IMR-90 (cell line): Measurements from ENCODE around the gene AP2A1. TPM values are rescaled to one million over a fixed set of nuclear protein-coding genes. Genes with fewer than 3 reads are reported as not detected.

Experiments
- ATAC-seq: fragments of 200-7000 bp; cut with Tn5 transposase; 2 replicates; pipeline ENCODE4 v1.9.1; 2020; ENCODE audit warnings: low read depth, mild to moderate bottlenecking, moderate library complexity
- BruUV-seq: library from RNA; stranded (reverse); fragments of 400-500 nt; replicated peaks from 2 replicates; lab custom pipeline; 2021; lab: Mats Ljungman, UMichigan
- CTCF ChIA-PET: fragments of 300-600 bp; formaldehyde crosslinking; extraction: SDS; loops from one replicate; lab custom pipeline; 2021; ENCODE audit warnings: antibody characterized with exemption; lab: Yijun Ruan, JAX
- POLR2A ChIA-PET: fragments of 300-600 bp; sonication (Branson Sonifier 250); formaldehyde crosslinking; loops from one replicate; lab custom pipeline; 2022; ENCODE audit warnings: antibody characterized with exemption; ENCODE audit not compliant: unreplicated experiment; lab: Charles Lee
- DNase-seq: peaks from one replicate; pipeline ENCODE4 v3.0.0; 2013
- H2AFZ ChIP-seq: replicated peaks from 2 replicates; pipeline ENCODE3; 2013; ENCODE audit warnings: low read length, mild to moderate bottlenecking; ENCODE audit not compliant: poor library complexity
- H2AK5ac ChIP-seq: 2 replicates; pipeline ENCODE4 v1.6.1; 2013; ENCODE audit warnings: low read depth, low read length, inconsistent platforms
- H2AK9ac ChIP-seq: replicated peaks from 2 replicates; pipeline ENCODE3; 2013; ENCODE audit warnings: mild to moderate bottlenecking, low read depth, low read length, moderate library complexity; ENCODE audit not compliant: poor library complexity
- H2BK120ac ChIP-seq: 2 replicates; pipeline ENCODE4 v1.6.1; 2013; ENCODE audit warnings: low read depth, low read length, inconsistent platforms
- H2BK15ac ChIP-seq: 3 replicates; pipeline ENCODE4 v1.6.1; 2013; ENCODE audit warnings: low read depth, low read length, inconsistent platforms
- H2BK20ac ChIP-seq: 2 replicates; pipeline ENCODE4 v1.6.1; 2013; ENCODE audit warnings: low read depth, mild to moderate bottlenecking, inconsistent platforms, low read length, moderate library complexity
- H2BK5ac ChIP-seq: 2 replicates; pipeline ENCODE4 v1.6.1; 2013; ENCODE audit warnings: mild to moderate bottlenecking, low read depth, low read length, inconsistent platforms; ENCODE audit not compliant: poor library complexity, severe bottlenecking
- H3K14ac ChIP-seq: replicated peaks from 2 replicates; pipeline ENCODE4 v1.6.1; 2013; ENCODE audit warnings: low read depth, low read length, inconsistent platforms
- H3K18ac ChIP-seq: 2 replicates; pipeline ENCODE4 v1.6.1; 2013; ENCODE audit warnings: low read depth, low read length, control low read depth
- H3K23ac ChIP-seq: 2 replicates; pipeline ENCODE4 v1.6.1; 2013; ENCODE audit warnings: low read depth, low read length, inconsistent platforms
- H3K27ac ChIP-seq: 2 replicates; pipeline ENCODE4 v1.5.1; 2013; ENCODE audit warnings: mild to moderate bottlenecking, control low read depth, low read length; ENCODE audit not compliant: insufficient read depth
- H3K27me3 ChIP-seq: 2 replicates; pipeline ENCODE4 v1.6.1; 2013; ENCODE audit warnings: low read length; ENCODE audit not compliant: control insufficient read depth, insufficient read depth
- H3K36me3 ChIP-seq: 2 replicates; pipeline ENCODE4 v1.6.1; 2013; ENCODE audit warnings: low read length, mixed read lengths; ENCODE audit not compliant: control insufficient read depth, insufficient read depth
- H3K4ac ChIP-seq: 2 replicates; pipeline ENCODE4 v1.6.1; 2013; ENCODE audit warnings: low read depth, low read length, inconsistent platforms
- H3K4me1 ChIP-seq: 2 replicates; pipeline ENCODE4 v1.6.1; 2013; ENCODE audit warnings: low read length, mixed read lengths; ENCODE audit not compliant: control insufficient read depth, insufficient read depth
- H3K4me2 ChIP-seq: 2 replicates; pipeline ENCODE4 v1.6.1; 2013; ENCODE audit warnings: low read depth, mild to moderate bottlenecking, control low read depth, low read length, moderate library complexity
- H3K4me3 ChIP-seq: 2 replicates; pipeline ENCODE4 v1.5.1; 2013; ENCODE audit warnings: low read depth, mild to moderate bottlenecking, control low read depth, low read length, moderate library complexity; ENCODE audit not compliant: insufficient read depth
- H3K56ac ChIP-seq: 2 replicates; pipeline ENCODE4 v1.6.1; 2013; ENCODE audit warnings: low read length, inconsistent platforms; ENCODE audit not compliant: insufficient read depth; ENCODE audit errors: extremely low read depth
- H3K79me1 ChIP-seq, 2 experiments: 2 replicates each; pipeline ENCODE4 v1.6.1; 2013; ENCODE audit warnings: low read length in 2 of 2, inconsistent platforms in 1 of 2, low read depth in 1 of 2
- H3K9ac ChIP-seq: 2 replicates; pipeline ENCODE4 v1.6.1; 2013; ENCODE audit warnings: low read depth, low read length, control low read depth
- H3K9me1 ChIP-seq: 2 replicates; pipeline ENCODE4 v1.6.1; 2013; ENCODE audit warnings: low read length, inconsistent platforms; ENCODE audit not compliant: insufficient read depth
- H3K9me3 ChIP-seq: 2 replicates; pipeline ENCODE4 v1.6.1; 2013; ENCODE audit warnings: low read length; ENCODE audit not compliant: control insufficient read depth, insufficient read depth
- H4K20me1 ChIP-seq: 2 replicates; pipeline ENCODE4 v1.6.1; 2013; ENCODE audit warnings: low read length, inconsistent platforms; ENCODE audit not compliant: insufficient read depth
- H4K5ac ChIP-seq: 2 replicates; pipeline ENCODE4 v1.6.1; 2013; ENCODE audit warnings: mild to moderate bottlenecking, low read depth, low read length, control low read depth
- H4K8ac ChIP-seq, 2 experiments: 2 replicates each; pipeline ENCODE4 v1.6.1; 2013; ENCODE audit warnings: low read depth in 2 of 2, low read length in 2 of 2, control low read depth in 1 of 2, inconsistent platforms in 1 of 2
- H4K91ac ChIP-seq: 2 replicates; pipeline ENCODE4 v1.6.1; 2013; ENCODE audit warnings: low read depth, low read length, inconsistent platforms; ENCODE audit not compliant: insufficient read depth
- BHLHE40 ChIP-seq: fragments of 150-350 bp; IDR thresholded peaks from 2 replicates; pipeline ENCODE4 v1.6.1; 2016; ENCODE audit warnings: mild to moderate bottlenecking, low read depth, low read length
- CHD1 ChIP-seq: IDR thresholded peaks from 2 replicates; pipeline ENCODE4 v1.6.1; 2012; ENCODE audit warnings: low read depth, low read length, improper control_type of control experiment
- CTCF ChIP-seq: conservative IDR thresholded peaks from 2 replicates; pipeline ENCODE4 v1.5.1; 2012; ENCODE audit warnings: mild to moderate bottlenecking, low read depth, low read length, improper control_type of control experiment
- FOS ChIP-seq: fragments of 150-350 bp; IDR thresholded peaks from 2 replicates; pipeline ENCODE4 v1.6.1; 2016; ENCODE audit warnings: low read depth, low read length
- MAZ ChIP-seq: IDR thresholded peaks from 2 replicates; pipeline ENCODE4 v1.6.1; 2012; ENCODE audit warnings: low read depth, mild to moderate bottlenecking, low read length, improper control_type of control experiment, moderate library complexity, borderline replicate concordance
- POLR2A ChIP-seq: IDR thresholded peaks from 2 replicates; pipeline ENCODE4 v1.6.1; 2012; ENCODE audit warnings: mild to moderate bottlenecking, low read depth, low read length
- RCOR1 ChIP-seq: IDR thresholded peaks from 2 replicates; pipeline ENCODE4 v1.6.1; 2012; ENCODE audit warnings: mild to moderate bottlenecking, low read length, improper control_type of control experiment; ENCODE audit not compliant: insufficient replicate concordance
- RFX5 ChIP-seq: IDR thresholded peaks from 2 replicates; pipeline ENCODE4 v1.8.0; 2012; ENCODE audit warnings: low read depth, mild to moderate bottlenecking, low read length, moderate library complexity
- WGBS, 2 experiments: methylation state at CpG; one replicate each; pipeline versions ENCODE4 v1.1.5 to v1.1.7; 2013; ENCODE audit warnings: missing lambda C conversion rate in 2 of 2; ENCODE audit not compliant: insufficient read length in 1 of 2; ENCODE audit errors: extremely low coverage in 2 of 2; 5-methylcytosine and 5-hydroxymethylcytosine counted together
- dilution Hi-C: fragments of 300-500 bp; cut with HindIII; formaldehyde crosslinking; loops from one replicate; pipeline ENCODE4 v1.14.3; 2018; ENCODE audit warnings: low sequenced_read_pairs; ENCODE audit not compliant: unreplicated experiment
- in situ Hi-C: fragments of 300-500 bp; cut with MboI; formaldehyde crosslinking; loops from 3 replicates; pipeline ENCODE4 v1.14.3; 2019; ENCODE audit warnings: low sequenced_read_pairs, inconsistent platforms, mixed read lengths
- intact Hi-C: fragments of 100-400 bp; cut with micrococcal nuclease; formaldehyde crosslinking; loops from 2 replicates; pipeline ENCODE4 v1.10.0; 2022
- polyA plus RNA-seq, 3 experiments: library from polyadenylated mRNA; depleted of rRNA; stranded (reverse); fragments of >200 nt; gene quantifications; 2 replicates each; pipeline ENCODE4 v1.2.3, GENCODE V29; 2012; ENCODE audit warnings: low replicate concordance in 1 of 3
- total RNA-seq: library from RNA; depleted of rRNA; stranded (reverse); fragments of >200 nt; gene quantifications from 2 replicates; pipeline ENCODE4 v1.2.3, GENCODE V29; 2012

Gene AP2A1
- total and polyA plus RNA-seq, 2 of the 4 experiments (the other 2 are of a cell fraction): 40.7 to 122 TPM

GRCh38 chr19:49718511-49718910, 48.3 kb upstream of the AP2A1 start:
- peak; percentile 28 for ATAC-seq
- no peak overlapping the region for H2AK9ac ChIP-seq
- dilution Hi-C loops: no loop called here
- no peak overlapping the region for H4K5ac ChIP-seq
- no peaks in the 10 kb centered on the region for H3K79me1 ChIP-seq
- no peak overlapping the region for H3K18ac ChIP-seq
- no peak overlapping the region for H2BK20ac ChIP-seq
- ChIA-PET CTCF (no interaction called here), POLR2A (no interaction called here)
- in situ Hi-C loops: no loop called here
- no peak overlapping the region for H3K27ac ChIP-seq
- no peaks in the 10 kb centered on the region for H3K9me1 ChIP-seq
- H2AK5ac ChIP-seq: no peak overlapping the region
- H3K23ac ChIP-seq: no peak overlapping the region
- H2BK15ac ChIP-seq: no peak overlapping the region
- no peak overlapping the region for H2BK120ac ChIP-seq
- H2BK5ac ChIP-seq: no peak overlapping the region
- H3K9ac ChIP-seq: no peak overlapping the region
- H3K36me3 ChIP-seq: peaks cover 1% of the 10 kb centered on the region; the same call in 1 of the 2 replicates
- no peak overlapping the region for H3K56ac ChIP-seq
- H3K14ac ChIP-seq: no peak overlapping the region
- H3K4ac ChIP-seq: no peak overlapping the region
- no peak overlapping the region for H3K4me2 ChIP-seq
- no peaks in the 10 kb centered on the region for H3K4me1 ChIP-seq
- no peak overlapping the region for H4K8ac ChIP-seq
- DNase-seq: peak; percentile 35
- no peak overlapping the region for H4K91ac ChIP-seq
- intact Hi-C loops: loop anchor here (10.0 kb wide), 1 partner anchor 96 kb away; the partner anchor contains the start of genes FUZ and MED25
- H3K9me3 ChIP-seq: no peaks in the 10 kb centered on the region
- H4K20me1 ChIP-seq: no peaks in the 10 kb centered on the region
- H3K4me3 ChIP-seq: no peak overlapping the region
- H2AFZ ChIP-seq: no peak overlapping the region
- BruUV-seq: no TSS peak
- TF ChIP-seq FOS: no peak
- no peak for TF ChIP-seq CTCF
- no peak for TF ChIP-seq MAZ
- TF ChIP-seq CHD1: no peak
- TF ChIP-seq RFX5: no peak
- TF ChIP-seq RCOR1: no peak
- no peak for TF ChIP-seq BHLHE40
- no peak for TF ChIP-seq POLR2A
- no peaks in the 10 kb centered on the region for H3K27me3 ChIP-seq
- WGBS, 2 experiments: 80% methylated on average over 2 of the region's 8 CpGs; no CpG with 5 or more reads in 1 of the 2 experiments
